Testis (tissue), 2 donors: ENCODE data around the gene PEX13.

Experiments
- POLR2A ChIP-seq: fragments of 450-650 bp; IDR thresholded peaks from one replicate; pipeline ENCODE4 v1.6.1; 2017; ENCODE audit warnings: antibody characterized with exemption, mild to moderate bottlenecking, moderate library complexity
- TF ChIP-seq, protein P1 (sequence below), 3 experiments: fragments of 450-650 bp in 2 of 3; fragments of 200-600 bp in 1 of 3; sonication (generic) in 1 of 3; IDR thresholded peaks; one replicate each; pipeline ENCODE4 v1.5.1; 2016 to 2019; ENCODE audit warnings: antibody characterized with exemption in 3 of 3, mild to moderate bottlenecking in 2 of 3, moderate library complexity in 1 of 3

DNA sequence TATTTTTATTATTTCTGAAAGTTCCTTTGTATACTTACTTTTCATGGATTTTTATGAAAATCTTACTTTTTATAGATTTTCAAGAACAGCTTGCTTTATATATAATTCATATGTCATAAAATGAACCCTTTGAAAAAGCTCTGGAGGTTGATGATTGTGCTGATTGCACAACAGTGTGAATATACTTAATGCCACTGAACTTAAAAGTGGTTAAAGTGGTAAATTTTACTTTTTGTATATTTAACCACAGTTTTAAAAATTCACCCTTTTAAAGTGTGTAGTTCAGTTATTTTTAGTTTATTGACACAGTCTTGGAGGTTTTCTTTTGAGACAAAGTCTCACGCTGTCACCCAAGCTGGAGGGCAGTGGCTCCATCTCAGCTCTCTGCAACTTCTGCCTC is 56.6 kb downstream of the PEX13 start:
- no peak for TF ChIP-seq POLR2A
- TF ChIP-seq, protein P1, sequence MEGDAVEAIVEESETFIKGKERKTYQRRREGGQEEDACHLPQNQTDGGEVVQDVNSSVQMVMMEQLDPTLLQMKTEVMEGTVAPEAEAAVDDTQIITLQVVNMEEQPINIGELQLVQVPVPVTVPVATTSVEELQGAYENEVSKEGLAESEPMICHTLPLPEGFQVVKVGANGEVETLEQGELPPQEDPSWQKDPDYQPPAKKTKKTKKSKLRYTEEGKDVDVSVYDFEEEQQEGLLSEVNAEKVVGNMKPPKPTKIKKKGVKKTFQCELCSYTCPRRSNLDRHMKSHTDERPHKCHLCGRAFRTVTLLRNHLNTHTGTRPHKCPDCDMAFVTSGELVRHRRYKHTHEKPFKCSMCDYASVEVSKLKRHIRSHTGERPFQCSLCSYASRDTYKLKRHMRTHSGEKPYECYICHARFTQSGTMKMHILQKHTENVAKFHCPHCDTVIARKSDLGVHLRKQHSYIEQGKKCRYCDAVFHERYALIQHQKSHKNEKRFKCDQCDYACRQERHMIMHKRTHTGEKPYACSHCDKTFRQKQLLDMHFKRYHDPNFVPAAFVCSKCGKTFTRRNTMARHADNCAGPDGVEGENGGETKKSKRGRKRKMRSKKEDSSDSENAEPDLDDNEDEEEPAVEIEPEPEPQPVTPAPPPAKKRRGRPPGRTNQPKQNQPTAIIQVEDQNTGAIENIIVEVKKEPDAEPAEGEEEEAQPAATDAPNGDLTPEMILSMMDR (IDR thresholded peaks at IDR 0.05): no peak
